GM23338 (cell line): Measurements from ENCODE around the gene BMS1.

Experiments used
- EZH2 ChIP-seq: fragments of 200-600 bp; sonication (generic); IDR thresholded peaks from one replicate; pipeline ENCODE4 v1.8.0; 2017; ENCODE audit warnings: antibody characterized with exemption, mild to moderate bottlenecking, low read depth; ENCODE audit not compliant: unreplicated experiment
- POLR2AphosphoS5 ChIP-seq: IDR thresholded peaks from 2 replicates; pipeline ENCODE4 v1.6.1; 2016; ENCODE audit warnings: antibody characterized with exemption, low read depth
- STAT1 ChIP-seq: IDR thresholded peaks from one replicate; pipeline ENCODE4 v1.6.1; 2016; ENCODE audit warnings: antibody characterized with exemption; ENCODE audit not compliant: unreplicated experiment
- ZNF331 ChIP-seq: fragments of 250-450 bp; sonication (Bioruptor Pico); IDR thresholded peaks from 2 replicates; pipeline ENCODE4 v1.5.0; 2020; ENCODE audit warnings: low read depth, mild to moderate bottlenecking, moderate library complexity
- TF ChIP-seq, protein P1 (sequence below), 2 experiments: fragments of 200-600 bp in 1 of 2; sonication (generic) in 1 of 2; conservative IDR thresholded peaks; 2 replicates each; pipeline versions ENCODE4 v1.5.1 to v1.6.1; 2016 to 2017; ENCODE audit warnings: antibody characterized with exemption in 2 of 2, low read depth in 2 of 2, mild to moderate bottlenecking in 2 of 2, moderate library complexity in 1 of 2

DNA sequence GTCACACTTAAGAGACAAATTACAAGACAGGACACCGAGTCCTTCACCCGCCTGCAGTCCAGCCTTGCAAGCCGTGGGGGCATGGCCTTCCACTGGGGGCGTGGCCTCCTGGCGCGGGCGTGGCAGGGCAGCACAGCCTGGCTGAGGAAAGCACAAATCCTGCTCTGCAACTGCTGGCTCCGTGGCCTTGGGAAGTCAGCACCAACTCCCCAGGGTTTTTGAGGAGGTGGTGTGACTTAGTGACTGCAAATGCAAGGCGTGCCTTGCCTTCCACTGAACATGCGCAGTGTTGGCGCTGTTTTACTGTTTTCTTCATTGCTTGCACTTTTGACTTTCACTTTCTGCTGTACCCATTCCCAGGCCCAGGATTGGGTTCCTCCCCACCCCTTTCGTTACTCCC is 12.9 kb upstream of the BMS1 start:
- TF ChIP-seq, protein P1, sequence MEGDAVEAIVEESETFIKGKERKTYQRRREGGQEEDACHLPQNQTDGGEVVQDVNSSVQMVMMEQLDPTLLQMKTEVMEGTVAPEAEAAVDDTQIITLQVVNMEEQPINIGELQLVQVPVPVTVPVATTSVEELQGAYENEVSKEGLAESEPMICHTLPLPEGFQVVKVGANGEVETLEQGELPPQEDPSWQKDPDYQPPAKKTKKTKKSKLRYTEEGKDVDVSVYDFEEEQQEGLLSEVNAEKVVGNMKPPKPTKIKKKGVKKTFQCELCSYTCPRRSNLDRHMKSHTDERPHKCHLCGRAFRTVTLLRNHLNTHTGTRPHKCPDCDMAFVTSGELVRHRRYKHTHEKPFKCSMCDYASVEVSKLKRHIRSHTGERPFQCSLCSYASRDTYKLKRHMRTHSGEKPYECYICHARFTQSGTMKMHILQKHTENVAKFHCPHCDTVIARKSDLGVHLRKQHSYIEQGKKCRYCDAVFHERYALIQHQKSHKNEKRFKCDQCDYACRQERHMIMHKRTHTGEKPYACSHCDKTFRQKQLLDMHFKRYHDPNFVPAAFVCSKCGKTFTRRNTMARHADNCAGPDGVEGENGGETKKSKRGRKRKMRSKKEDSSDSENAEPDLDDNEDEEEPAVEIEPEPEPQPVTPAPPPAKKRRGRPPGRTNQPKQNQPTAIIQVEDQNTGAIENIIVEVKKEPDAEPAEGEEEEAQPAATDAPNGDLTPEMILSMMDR (conservative IDR thresholded peaks at IDR 0.05; ENCODE audit: low read depth in 2 of 2) = no peak
- TF ChIP-seq EZH2 (no peak), ZNF331 (CRISPR knock-in tag) (no peak), POLR2AphosphoS5 (no peak), STAT1 (no peak)
